Ascending aorta (tissue), 2 donors: ENCODE data around the gene RAMAC. TPM values are rescaled to one million over a fixed set of nuclear protein-coding genes. Genes with fewer than 3 reads are reported as not detected.

Source experiments
- DNase-seq, 2 donors: peaks; one replicate each; pipeline ENCODE4 v3.0.0-alpha.2; 2019; ENCODE audit warnings: low spot score in 2 of 2
- H3K27ac ChIP-seq, 2 donors: fragments of 200-600 bp; sonication (generic); one replicate each; pipeline ENCODE4 v1.5.1; 2016 to 2017; ENCODE audit warnings: mild to moderate bottlenecking in 1 of 2
- H3K27me3 ChIP-seq: fragments of 200-600 bp; sonication (generic); one replicate; pipeline ENCODE4 v1.5.1; 2017
- H3K36me3 ChIP-seq, 2 donors: fragments of 200-600 bp; sonication (generic); one replicate each; pipeline ENCODE4 v1.5.1; 2016
- H3K4me1 ChIP-seq, 2 donors: fragments of 200-600 bp; sonication (generic); one replicate each; pipeline ENCODE4 v1.5.1; 2016 to 2017; ENCODE audit warnings: mild to moderate bottlenecking in 1 of 2
- H3K4me3 ChIP-seq, 2 donors: fragments of 200-600 bp; sonication (generic); one replicate each; pipeline ENCODE4 v1.5.1; 2016 to 2017; ENCODE audit warnings: mild to moderate bottlenecking in 1 of 2
- H3K9me3 ChIP-seq, 2 donors: fragments of 200-600 bp; sonication (generic); one replicate each; pipeline ENCODE4 v1.5.1; 2016
- intact Hi-C: fragments of 100-400 bp; cut with DNase I; formaldehyde crosslinking; loops from one replicate; pipeline ENCODE4 v1.15.1; 2023
- total RNA-seq: library from RNA; depleted of rRNA; stranded (reverse); fragments of >200 nt; gene quantifications from one replicate; pipeline ENCODE4 v1.1.0, GENCODE V29; 2016
- TF ChIP-seq, protein P1 (sequence below), 3 experiments: fragments of 200-600 bp in 2 of 3; fragments of 450-650 bp in 1 of 3; sonication (generic) in 2 of 3; IDR thresholded peaks; one replicate each; pipeline ENCODE4 v1.5.1; 2016 to 2019; ENCODE audit warnings: antibody characterized with exemption in 3 of 3, mild to moderate bottlenecking in 1 of 3, moderate library complexity in 1 of 3

Gene RAMAC
- total RNA-seq, 1 donor from 2014 or later: 4.8 TPM

GRCh38 chr15:82969353-82969752 is 16.7 kb upstream of the RAMAC start:
- Histone ChIP-seq H3K36me3 (no peaks in the 10 kb centered on the region), H3K4me1 (no peaks in the 10 kb centered on the region), H3K9me3 (no peaks in the 10 kb centered on the region), H3K27ac (no peak overlapping the region), H3K4me3 (no peak overlapping the region), H3K27me3 (no peaks in the 10 kb centered on the region)
- TF ChIP-seq, protein P1, sequence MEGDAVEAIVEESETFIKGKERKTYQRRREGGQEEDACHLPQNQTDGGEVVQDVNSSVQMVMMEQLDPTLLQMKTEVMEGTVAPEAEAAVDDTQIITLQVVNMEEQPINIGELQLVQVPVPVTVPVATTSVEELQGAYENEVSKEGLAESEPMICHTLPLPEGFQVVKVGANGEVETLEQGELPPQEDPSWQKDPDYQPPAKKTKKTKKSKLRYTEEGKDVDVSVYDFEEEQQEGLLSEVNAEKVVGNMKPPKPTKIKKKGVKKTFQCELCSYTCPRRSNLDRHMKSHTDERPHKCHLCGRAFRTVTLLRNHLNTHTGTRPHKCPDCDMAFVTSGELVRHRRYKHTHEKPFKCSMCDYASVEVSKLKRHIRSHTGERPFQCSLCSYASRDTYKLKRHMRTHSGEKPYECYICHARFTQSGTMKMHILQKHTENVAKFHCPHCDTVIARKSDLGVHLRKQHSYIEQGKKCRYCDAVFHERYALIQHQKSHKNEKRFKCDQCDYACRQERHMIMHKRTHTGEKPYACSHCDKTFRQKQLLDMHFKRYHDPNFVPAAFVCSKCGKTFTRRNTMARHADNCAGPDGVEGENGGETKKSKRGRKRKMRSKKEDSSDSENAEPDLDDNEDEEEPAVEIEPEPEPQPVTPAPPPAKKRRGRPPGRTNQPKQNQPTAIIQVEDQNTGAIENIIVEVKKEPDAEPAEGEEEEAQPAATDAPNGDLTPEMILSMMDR (IDR thresholded peaks at IDR 0.05): no peak
- intact Hi-C loops: no loop called here
- no peak for DNase-seq

- no peak for DNase-seq
- no peaks in the 10 kb centered on the region for H3K4me1 ChIP-seq
- intact Hi-C loops: no loop called here
- no peaks in the 10 kb centered on the region for H3K9me3 ChIP-seq
- H3K27me3 ChIP-seq: no peaks in the 10 kb centered on the region
- H3K27ac ChIP-seq: no peak overlapping the region
- H3K4me3 ChIP-seq: no peak overlapping the region
- TF ChIP-seq, protein P1 (IDR thresholded peaks at IDR 0.05): no peak
- H3K36me3 ChIP-seq: no peaks in the 10 kb centered on the region
Observed at GRCh38 chr15:82970078-82970686, 15.8 kb upstream of the RAMAC start.

DNA sequence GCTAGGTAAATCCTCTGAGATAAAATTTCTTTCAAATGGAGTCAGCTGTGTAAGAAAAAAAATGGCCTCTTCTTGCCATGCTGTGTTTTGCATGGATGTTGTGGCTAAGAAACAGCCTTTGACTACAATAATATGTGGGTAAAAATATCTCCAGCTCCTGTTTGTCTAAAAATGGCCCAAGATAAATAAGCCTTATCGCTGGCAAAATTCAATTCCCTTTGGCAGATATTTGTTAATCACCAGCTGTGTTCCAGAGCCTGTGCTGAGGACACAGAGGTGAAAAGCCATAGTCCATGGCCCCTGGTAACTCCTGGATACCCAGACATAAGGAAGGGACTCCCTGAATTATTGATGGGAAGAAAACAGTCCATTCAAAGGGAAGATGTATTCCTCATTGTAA is 15.3 kb upstream of the RAMAC start:
- Histone ChIP-seq H3K27ac (no peak overlapping the region), H3K9me3 (no peaks in the 10 kb centered on the region), H3K4me3 (no peak overlapping the region), H3K27me3 (no peaks in the 10 kb centered on the region), H3K36me3 (no peaks in the 10 kb centered on the region), H3K4me1 (no peaks in the 10 kb centered on the region)
- intact Hi-C loops: no loop called here
- TF ChIP-seq, protein P1 (IDR thresholded peaks at IDR 0.05): no peak
- DNase-seq: no peak

DNA sequence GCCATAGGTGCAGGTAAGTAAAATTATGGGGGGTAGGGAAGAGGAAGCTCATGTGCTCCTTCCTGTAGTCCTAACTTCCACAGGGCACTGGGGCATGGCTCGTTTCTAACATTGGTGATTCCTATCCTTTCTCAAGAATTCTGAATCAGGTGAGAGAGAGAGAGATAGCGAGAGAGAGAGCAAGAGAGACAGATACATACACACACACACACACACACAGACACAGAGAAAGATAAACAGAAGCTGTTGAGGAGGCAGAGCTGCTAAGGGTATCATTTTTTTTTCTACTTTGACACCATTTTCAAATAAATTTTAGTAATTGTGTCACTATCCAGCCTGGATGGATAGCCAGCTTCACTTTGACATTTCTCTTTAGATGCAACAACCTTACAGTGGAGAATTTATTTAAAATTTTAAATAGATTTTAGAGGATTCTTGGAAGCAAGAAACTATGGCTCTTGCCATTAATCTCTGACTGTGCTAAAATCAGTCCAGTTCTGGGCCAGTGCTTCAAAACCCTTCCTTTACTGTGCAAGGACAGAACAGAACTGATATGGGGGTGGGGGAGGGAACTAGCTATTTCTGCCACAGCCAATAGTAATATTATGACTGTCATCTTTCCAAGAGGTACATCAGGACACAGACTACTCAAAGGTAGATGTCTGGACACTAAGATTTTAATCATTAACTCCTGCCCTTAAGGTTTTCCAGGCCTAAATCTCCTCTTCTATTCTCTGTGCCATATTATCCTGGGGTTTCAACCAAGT is 14.6 kb upstream of the RAMAC start:
- intact Hi-C loops: no loop called here
- Histone ChIP-seq H3K4me1 (no peaks in the 10 kb centered on the region), H3K27me3 (no peaks in the 10 kb centered on the region), H3K9me3 (no peaks in the 10 kb centered on the region), H3K27ac (no peak overlapping the region), H3K36me3 (no peaks in the 10 kb centered on the region), H3K4me3 (no peak overlapping the region)
- DNase-seq: no peak
- TF ChIP-seq, protein P1 (IDR thresholded peaks at IDR 0.05): no peak

GRCh38 chr15:82972990-82973389 is 13.0 kb upstream of the RAMAC start:
- intact Hi-C loops: no loop called here

More at GRCh38 chr15:82972990-82973389, 13.0 kb upstream of the RAMAC start:
- Histone ChIP-seq H3K27me3 (no peaks in the 10 kb centered on the region), H3K4me3 (no peak overlapping the region), H3K4me1 (no peaks in the 10 kb centered on the region), H3K27ac (no peak overlapping the region), H3K9me3 (no peaks in the 10 kb centered on the region), H3K36me3 (no peaks in the 10 kb centered on the region)
- no peak for DNase-seq
- TF ChIP-seq, protein P1 (IDR thresholded peaks at IDR 0.05): no peak
